Endothelial cell of umbilical vein (primary cell): ENCODE measurements around the gene NR1D1. TPM values are rescaled to one million over a fixed set of nuclear protein-coding genes. Genes with fewer than 3 reads are reported as not detected.

Experiments
- BruUV-seq: library from RNA; stranded (reverse); fragments of 400-500 nt; replicated peaks from 2 replicates; lab custom pipeline; 2021; lab: Mats Ljungman, UMichigan
- CTCF ChIA-PET: fragments of 300-600, 350-600 bp; sonication (Branson Sonifier 250); formaldehyde crosslinking; loops from one replicate; lab custom pipeline; 2021; ENCODE audit warnings: antibody characterized with exemption, inconsistent platforms; lab: Charles Lee
- POLR2A ChIA-PET: fragments of 300-600, 350-600 bp; sonication (Branson Sonifier 250); formaldehyde crosslinking; loops from one replicate; lab custom pipeline; 2021; ENCODE audit warnings: antibody characterized with exemption, inconsistent platforms; lab: Charles Lee
- DNase-seq: peaks from one replicate; pipeline ENCODE4 v3.0.0-alpha.2; 2011; ENCODE audit warnings: low read depth, low spot score
- FAIRE-seq: peaks from 2 replicates; lab custom pipeline; 2011; peaks lifted over from hg19 to GRCh38; lab: Jason Lieb, UNC
- H2AFZ ChIP-seq: 2 replicates; pipeline ENCODE4 v1.6.0; 2012; ENCODE audit warnings: low read depth, low read length, control low read depth, inconsistent platforms
- H3K27ac ChIP-seq: 2 replicates; pipeline ENCODE4 v1.5.1; 2011; ENCODE audit warnings: low read depth, mild to moderate bottlenecking, control low read depth, low read length, moderate library complexity; ENCODE audit not compliant: insufficient read depth
- H3K27me3 ChIP-seq, 2 experiments: 2 replicates each; pipeline versions ENCODE4 v1.6.0 to v1.6.1; 2011; ENCODE audit warnings: low read length in 2 of 2, mixed read lengths in 1 of 2; ENCODE audit not compliant: control insufficient read depth in 2 of 2, insufficient read depth in 2 of 2
- H3K36me3 ChIP-seq, 2 experiments: 2 replicates in 1 of 2; 3 replicates in 1 of 2; pipeline ENCODE4 v1.5.1; 2011; ENCODE audit warnings: low read length in 2 of 2, mild to moderate bottlenecking in 1 of 2, moderate library complexity in 1 of 2; ENCODE audit not compliant: control insufficient read depth in 2 of 2, insufficient read depth in 2 of 2; ENCODE audit errors: extremely low read depth in 1 of 2
- H3K4me1 ChIP-seq: 3 replicates; pipeline ENCODE4 v1.5.1; 2011; ENCODE audit warnings: mild to moderate bottlenecking, low read length; ENCODE audit not compliant: control insufficient read depth, insufficient read depth; ENCODE audit errors: extremely low read depth
- H3K4me2 ChIP-seq: 2 replicates; pipeline ENCODE4 v1.6.1; 2011; ENCODE audit warnings: low read length, control low read depth, mixed read lengths; ENCODE audit not compliant: insufficient read depth
- H3K4me3 ChIP-seq, 3 experiments: fragments of 200-600 bp in 1 of 3; sonication (generic), shearing (Covaris generic) in 1 of 3; replicated peaks in 1 of 3; 2 replicates each; pipeline ENCODE4 v1.5.1; 2011 to 2016; ENCODE audit warnings: control low read depth in 3 of 3, low read length in 3 of 3, mild to moderate bottlenecking in 2 of 3, inconsistent platforms in 1 of 3, low read depth in 1 of 3, moderate library complexity in 1 of 3; ENCODE audit not compliant: insufficient read depth in 1 of 3
- H3K79me2 ChIP-seq: 2 replicates; pipeline ENCODE4 v1.6.0; 2012; ENCODE audit warnings: low read length, inconsistent platforms; ENCODE audit not compliant: control insufficient read depth, insufficient read depth
- H3K9ac ChIP-seq: replicated peaks from 2 replicates; pipeline ENCODE3; 2011; ENCODE audit warnings: low read length, control low read depth; ENCODE audit not compliant: insufficient read depth; ENCODE audit errors: extremely low read depth
- H3K9me1 ChIP-seq: replicated peaks from 3 replicates; pipeline ENCODE4 v1.6.0; 2011; ENCODE audit warnings: mild to moderate bottlenecking, low read length; ENCODE audit not compliant: control insufficient read depth, insufficient read depth; ENCODE audit errors: extremely low read depth
- H3K9me3 ChIP-seq: replicated peaks from 2 replicates; pipeline ENCODE4 v1.5.1; 2012; ENCODE audit warnings: low read length, inconsistent platforms; ENCODE audit not compliant: control insufficient read depth, insufficient read depth
- H4K20me1 ChIP-seq: replicated peaks from 2 replicates; pipeline ENCODE3; 2011; ENCODE audit warnings: mild to moderate bottlenecking, low read length; ENCODE audit not compliant: control insufficient read depth, insufficient read depth; ENCODE audit errors: extremely low read depth
- CTCF ChIP-seq, 2 donors: IDR thresholded peaks; 1 replicate in 1 of 2; 2 replicates in 1 of 2; pipeline ENCODE4 v1.5.1; 2011; ENCODE audit warnings: low read length in 2 of 2, mild to moderate bottlenecking in 2 of 2, moderate library complexity in 2 of 2, control low read depth in 1 of 2, inconsistent platforms in 1 of 2, low read depth in 1 of 2; ENCODE audit not compliant: insufficient read depth in 1 of 2; ENCODE audit errors: extremely low read depth in 1 of 2
- EZH2 ChIP-seq: IDR thresholded peaks from 2 replicates; pipeline ENCODE4 v1.6.1; 2012; ENCODE audit warnings: borderline replicate concordance, low read depth, mild to moderate bottlenecking, moderate library complexity, low read length, inconsistent platforms; ENCODE audit not compliant: severe bottlenecking
- FOS ChIP-seq: IDR thresholded peaks from 2 replicates; pipeline ENCODE4 v1.6.1; 2011; ENCODE audit warnings: mild to moderate bottlenecking, low read length, moderate library complexity, borderline replicate concordance; ENCODE audit not compliant: insufficient read depth
- GATA2 ChIP-seq: IDR thresholded peaks from 2 replicates; pipeline ENCODE4 v1.7.0; 2011; ENCODE audit warnings: low read depth, mild to moderate bottlenecking, moderate library complexity, mixed read lengths, low read length; ENCODE audit not compliant: insufficient read length, insufficient read depth
- JUN ChIP-seq: IDR thresholded peaks from 2 replicates; pipeline ENCODE4 v1.6.1; 2011; ENCODE audit warnings: borderline replicate concordance, low read depth; ENCODE audit not compliant: insufficient read length, insufficient read depth
- MAX ChIP-seq: IDR thresholded peaks from 2 replicates; pipeline ENCODE4 v1.6.1; 2011; ENCODE audit not compliant: insufficient read depth, insufficient read length
- MYC ChIP-seq: IDR thresholded peaks from one replicate; pipeline ENCODE4 v1.6.1; 2011; ENCODE audit warnings: mild to moderate bottlenecking, low read depth, low read length
- POLR2A ChIP-seq: IDR thresholded peaks from 2 replicates; pipeline ENCODE4 v1.6.1; 2012; ENCODE audit warnings: low read depth, mild to moderate bottlenecking, control low read depth, low read length
- POLR2AphosphoS5 ChIP-seq: IDR thresholded peaks from 2 replicates; pipeline ENCODE4 v1.6.1; 2012; ENCODE audit warnings: low read depth, mild to moderate bottlenecking, control low read depth, low read length, moderate library complexity; ENCODE audit not compliant: insufficient read depth
- dilution Hi-C: fragments of 300-500 bp; cut with MboI; formaldehyde crosslinking; loops from one replicate; pipeline ENCODE4 v1.15.0; 2019; ENCODE audit warnings: low sequenced_read_pairs; ENCODE audit not compliant: extremely low pct_ligation_motif_present
- intact Hi-C: fragments of 100-400 bp; cut with micrococcal nuclease; formaldehyde crosslinking; loops from one replicate; pipeline ENCODE4 v1.10.0; 2022
- polyA plus RNA-seq, 4 experiments: library from polyadenylated mRNA; depleted of rRNA in 3 of 4; stranded (reverse) in 3 of 4; unstranded in 1 of 4; fragments of >200 nt; gene quantifications; 2 replicates each; pipeline versions ENCODE4 v1.2.1 to v1.2.3, GENCODE V29; 2011 to 2012; ENCODE audit warnings: missing spikeins in 1 of 4
- total RNA-seq: library from RNA; stranded (reverse); gene quantifications from 2 replicates; pipeline ENCODE4 v1.2.3, GENCODE V29; 2021

Gene NR1D1
- total and polyA plus RNA-seq, 2 donors (not counting 3 experiments of a cell fraction or from before 2014, with no cell fraction given) = 2.5 to 5.2 TPM

DNA sequence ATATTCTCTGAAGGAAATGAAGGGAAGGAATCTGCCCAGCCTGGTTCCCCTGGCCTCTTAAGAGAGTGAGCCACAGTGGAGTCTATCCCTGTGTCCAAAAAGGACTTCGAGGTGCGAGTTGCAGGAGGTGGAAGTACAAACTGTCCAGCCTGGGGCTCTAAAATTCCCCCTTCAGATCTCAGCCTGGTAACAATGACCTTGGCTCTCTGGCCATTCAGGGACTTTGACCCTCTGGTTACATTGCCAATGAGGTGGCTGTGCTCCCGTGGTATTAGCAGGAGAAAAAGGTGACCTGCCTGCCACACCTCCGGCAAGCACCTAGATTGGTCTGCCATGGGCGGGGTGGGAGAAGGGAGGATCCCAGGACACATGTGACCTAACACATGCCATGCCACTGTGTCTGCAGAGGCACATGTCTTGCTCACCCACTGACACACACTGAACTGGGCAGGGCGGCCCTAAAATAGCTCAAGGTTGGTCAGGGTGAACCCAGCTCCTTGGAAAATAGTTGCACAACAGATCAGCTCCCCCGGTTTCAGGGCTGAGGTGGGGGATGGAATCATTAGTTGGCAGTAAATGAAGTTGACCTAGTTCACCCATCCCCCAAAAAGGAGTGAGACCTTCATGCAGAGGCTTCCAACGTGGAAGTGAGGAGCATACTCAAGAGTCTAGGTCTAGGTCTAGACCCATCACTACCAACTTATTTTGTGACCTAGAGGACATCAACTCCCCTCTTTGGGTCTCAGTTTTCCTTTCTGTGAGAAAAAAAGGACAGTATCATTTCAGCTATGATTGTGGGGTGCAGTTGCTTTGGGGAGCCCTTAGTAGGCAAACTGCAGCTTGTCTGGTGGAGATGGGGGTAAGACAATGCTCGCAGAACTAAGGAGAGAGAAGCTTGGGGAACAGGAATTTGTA, 2.2 kb downstream of the NR1D1 start:
- DNase-seq = peak; percentile 27
- Histone ChIP-seq H3K27me3 (no peaks in the 10 kb centered on the region), H3K27ac (peak overlapping the region; percentile 77), H2AFZ (peak overlapping the region; percentile 13), H3K9me3 (no peaks in the 10 kb centered on the region), H4K20me1 (no peaks in the 10 kb centered on the region), H3K9me1 (no peaks in the 10 kb centered on the region), H3K79me2 (no peaks in the 10 kb centered on the region), H3K36me3 (peaks cover 0 to 25% of the 10 kb centered on the region in 2 experiments), H3K4me1 (peaks cover 38% of the 10 kb centered on the region), H3K4me3 (peak overlapping the region in 2 of 3 experiments; percentile 31 to 48), H3K9ac (peak overlapping the region; percentile 21), H3K4me2 (peak overlapping the region; percentile 55)
- BruUV-seq = no TSS peak
- POLR2A ChIA-PET = interaction anchor here (0.9 to 3.7 kb wide), 3 partner anchors 14 to 94 kb away, joined by 3 to 56 read pairs (median 4); partner anchors contain the start of gene CASC3
- intact Hi-C loops (no loop called here), dilution Hi-C loops (no loop called here)
- CTCF ChIA-PET = interaction anchor here (1.1 to 5.0 kb wide), 12 partner anchors 12 to 77 kb away, joined by 3 to 138 read pairs (median 4); partner anchors contain the start of genes MED24 and THRA
- FAIRE-seq = peak; percentile 49
- TF ChIP-seq EZH2 (no peak), MYC (no peak), POLR2A (no peak), CTCF (IDR thresholded peaks at IDR 0.05; ENCODE audit: extremely low read depth in 1 of 2, insufficient read depth in 1 of 2, low read depth in 1 of 2, low read length in 2 of 2) (no peak), JUN (no peak), FOS (no peak), GATA2 (no peak), MAX (no peak), POLR2AphosphoS5 (no peak)
